Endodermal cell (in vitro differentiated cells): ENCODE results near the gene PRR35. TPM values are rescaled to one million over a fixed set of nuclear protein-coding genes. Genes with fewer than 3 reads are reported as not detected.

Experiments used
- DNase-seq: peaks from one replicate; pipeline ENCODE4 v3.0.0-alpha.2; 2017
- H3K27ac ChIP-seq: 2 replicates; pipeline ENCODE4 v1.5.1; 2013; ENCODE audit warnings: mild to moderate bottlenecking, low read depth, low read length, moderate library complexity
- H3K27me3 ChIP-seq: 2 replicates; pipeline ENCODE4 v1.6.1; 2013; ENCODE audit warnings: mild to moderate bottlenecking, low read length, moderate library complexity; ENCODE audit not compliant: insufficient read depth, control insufficient read depth, poor library complexity, severe bottlenecking
- H3K36me3 ChIP-seq: 2 replicates; pipeline ENCODE4 v1.7.0; 2013; ENCODE audit warnings: mild to moderate bottlenecking, low read length, moderate library complexity; ENCODE audit not compliant: control insufficient read depth, insufficient read depth
- H3K4me1 ChIP-seq: one replicate; pipeline ENCODE4 v1.7.0; 2013; ENCODE audit warnings: low read length; ENCODE audit not compliant: control insufficient read depth, insufficient read depth
- H3K4me3 ChIP-seq: 2 replicates; pipeline ENCODE4 v1.5.1; 2013; ENCODE audit warnings: mild to moderate bottlenecking, low read length, moderate library complexity
- H3K9ac ChIP-seq: 2 replicates; pipeline ENCODE4 v1.6.1; 2013; ENCODE audit warnings: mild to moderate bottlenecking, low read length, moderate library complexity; ENCODE audit not compliant: poor library complexity, severe bottlenecking; ENCODE audit errors: extremely low read depth
- H3K9me3 ChIP-seq: 2 replicates; pipeline ENCODE4 v1.6.1; 2013; ENCODE audit warnings: mild to moderate bottlenecking, low read length, moderate library complexity; ENCODE audit not compliant: control insufficient read depth
- H3K27ac Mint-ChIP-seq: 2 replicates; pipeline ENCODE4 v1.8.0; 2020; ENCODE audit warnings: mixed read lengths
- H3K27me3 Mint-ChIP-seq: 2 replicates; pipeline ENCODE4 v1.8.0; 2021; ENCODE audit warnings: mild to moderate bottlenecking, mixed read lengths; ENCODE audit not compliant: insufficient read depth
- H3K36me3 Mint-ChIP-seq: 2 replicates; pipeline ENCODE4 v1.8.0; 2020; ENCODE audit warnings: low read depth, mixed read lengths
- H3K4me1 Mint-ChIP-seq: 2 replicates; pipeline ENCODE4 v1.8.0; 2020; ENCODE audit warnings: mixed read lengths
- H3K4me3 Mint-ChIP-seq: 2 replicates; pipeline ENCODE4 v1.8.0; 2020; ENCODE audit warnings: mild to moderate bottlenecking, moderate library complexity, mixed read lengths
- H3K9me3 Mint-ChIP-seq: 2 replicates; pipeline ENCODE4 v1.8.0; 2020; ENCODE audit warnings: mild to moderate bottlenecking, mixed read lengths
- CTCF ChIP-seq: fragments of 200-600 bp; sonication (generic); conservative IDR thresholded peaks from 2 replicates; pipeline ENCODE4 v1.5.0; 2021; ENCODE audit warnings: antibody characterized with exemption, mild to moderate bottlenecking
- WGBS, 2 experiments: methylation state at CpG; one replicate each; pipeline versions ENCODE4 v1.1.5 to v1.1.7; 2013; ENCODE audit warnings: missing lambda C conversion rate in 2 of 2, mixed read lengths in 1 of 2; ENCODE audit not compliant: insufficient coverage in 1 of 2, insufficient read length in 1 of 2; 5-methylcytosine and 5-hydroxymethylcytosine counted together
- total RNA-seq, 2 donors: library from RNA; stranded (reverse); fragmentation: NEBNext Ultra II Directional in 1 of 2; extraction: Animal tissue kit (Norgen Biotek cat#: 25700) in 1 of 2; gene quantifications; 2 replicates in 1 of 2; 3 replicates in 1 of 2; pipeline ENCODE4 v1.2.1, GENCODE V29; 2021

Gene PRR35
- total RNA-seq, 2 donors from 2014 or later = 0.29 to 0.62 TPM

- H3K27ac Mint-ChIP-seq = no peak overlapping the region
- peaks cover 21% of the 10 kb centered on the region for H3K36me3 Mint-ChIP-seq
- H3K4me3 Mint-ChIP-seq = no peak overlapping the region
- DNase-seq = no peak
- 94 to 98% methylated on average over 8 to 9 of the region's 9 CpGs for WGBS, 2 experiments
- no peaks in the 10 kb centered on the region for H3K27me3 ChIP-seq
- no peak overlapping the region for H3K4me3 ChIP-seq
- H3K4me1 ChIP-seq = no peaks in the 10 kb centered on the region
- no peaks in the 10 kb centered on the region for H3K9me3 ChIP-seq
- no peak overlapping the region for H3K9ac ChIP-seq
- no peaks in the 10 kb centered on the region for H3K27me3 Mint-ChIP-seq
- no peak for TF ChIP-seq CTCF
- no peak overlapping the region for H3K27ac ChIP-seq
- no peaks in the 10 kb centered on the region for H3K9me3 Mint-ChIP-seq
- H3K4me1 Mint-ChIP-seq = no peaks in the 10 kb centered on the region
- peaks cover 24% of the 10 kb centered on the region for H3K36me3 ChIP-seq
Measured at GRCh38 chr16:518858-519257, 41.3 kb upstream of the PRR35 start.

- Mint-ChIP-seq H3K27ac (no peak overlapping the region), H3K4me3 (no peak overlapping the region), H3K9me3 (no peaks in the 10 kb centered on the region), H3K4me1 (no peaks in the 10 kb centered on the region), H3K36me3 (peaks cover 18% of the 10 kb centered on the region), H3K27me3 (no peaks in the 10 kb centered on the region)
- Histone ChIP-seq H3K9me3 (no peaks in the 10 kb centered on the region), H3K4me3 (no peak overlapping the region), H3K9ac (no peak overlapping the region), H3K4me1 (no peaks in the 10 kb centered on the region), H3K27me3 (no peaks in the 10 kb centered on the region), H3K27ac (no peak overlapping the region), H3K36me3 (peaks cover 24% of the 10 kb centered on the region)
- 95 to 96% methylated on average over 14 to 19 of the region's 19 CpGs for WGBS, 2 experiments
- no peak for TF ChIP-seq CTCF
- DNase-seq = no peak
Measured at GRCh38 chr16:519425-519824, 40.8 kb upstream of the PRR35 start.

- Mint-ChIP-seq H3K36me3 (peaks cover 15% of the 10 kb centered on the region), H3K4me1 (no peaks in the 10 kb centered on the region), H3K4me3 (no peak overlapping the region), H3K27ac (no peak overlapping the region), H3K27me3 (no peaks in the 10 kb centered on the region), H3K9me3 (no peaks in the 10 kb centered on the region)
- no peak for DNase-seq
- Histone ChIP-seq H3K27ac (no peak overlapping the region), H3K9me3 (no peaks in the 10 kb centered on the region), H3K4me1 (no peaks in the 10 kb centered on the region), H3K27me3 (no peaks in the 10 kb centered on the region), H3K4me3 (no peak overlapping the region), H3K9ac (no peak overlapping the region), H3K36me3 (peaks cover 21% of the 10 kb centered on the region)
- no peak for TF ChIP-seq CTCF
- 93 to 95% methylated on average over 20 to 35 of the region's 35 CpGs for WGBS, 2 experiments
Measured at GRCh38 chr16:519841-520687, 40.1 kb upstream of the PRR35 start.
